ENCODE data around the gene PER2. TPM values are rescaled to one million over a fixed set of nuclear protein-coding genes. Genes with fewer than 3 reads are reported as not detected.

Gene PER2
- total RNA-seq, 4 donors from 2014 or later = 6.2 to 28.0 (median 12.0) TPM

- peaks cover 0 to 19% (median 1%) of the 10 kb centered on the region in 3 donors for H3K36me3 ChIP-seq
- no peaks in the 10 kb centered on the region for H3K9me3 ChIP-seq
- H3K27ac ChIP-seq = peak within 1 kb of the TSS in 3 of 4 donors; percentile 50 to 69 (median 53)
- peaks cover 0 to 56% (median 2%) of the 10 kb centered on the region in 4 donors for H3K27me3 ChIP-seq
- 0 to 7% methylated on average over 3 to 20 of the region's 105 CpGs for WGBS, 2 donors
- DNase-seq = peak; percentile 27
- intact Hi-C loops (cut with DNase I) = no loop called here
- peak in 3 of 4 donors; percentile 67 to 85 (median 76) for TF ChIP-seq POLR2A (IDR thresholded peaks at IDR 0.05)
- TF ChIP-seq, protein P1, sequence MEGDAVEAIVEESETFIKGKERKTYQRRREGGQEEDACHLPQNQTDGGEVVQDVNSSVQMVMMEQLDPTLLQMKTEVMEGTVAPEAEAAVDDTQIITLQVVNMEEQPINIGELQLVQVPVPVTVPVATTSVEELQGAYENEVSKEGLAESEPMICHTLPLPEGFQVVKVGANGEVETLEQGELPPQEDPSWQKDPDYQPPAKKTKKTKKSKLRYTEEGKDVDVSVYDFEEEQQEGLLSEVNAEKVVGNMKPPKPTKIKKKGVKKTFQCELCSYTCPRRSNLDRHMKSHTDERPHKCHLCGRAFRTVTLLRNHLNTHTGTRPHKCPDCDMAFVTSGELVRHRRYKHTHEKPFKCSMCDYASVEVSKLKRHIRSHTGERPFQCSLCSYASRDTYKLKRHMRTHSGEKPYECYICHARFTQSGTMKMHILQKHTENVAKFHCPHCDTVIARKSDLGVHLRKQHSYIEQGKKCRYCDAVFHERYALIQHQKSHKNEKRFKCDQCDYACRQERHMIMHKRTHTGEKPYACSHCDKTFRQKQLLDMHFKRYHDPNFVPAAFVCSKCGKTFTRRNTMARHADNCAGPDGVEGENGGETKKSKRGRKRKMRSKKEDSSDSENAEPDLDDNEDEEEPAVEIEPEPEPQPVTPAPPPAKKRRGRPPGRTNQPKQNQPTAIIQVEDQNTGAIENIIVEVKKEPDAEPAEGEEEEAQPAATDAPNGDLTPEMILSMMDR (IDR thresholded peaks at IDR 0.05) = peak in 1 of 6 experiments; percentile 21
- peaks cover 20 to 42% (median 23%) of the 10 kb centered on the region in 3 donors for H3K4me1 ChIP-seq
- peak within 1 kb of the TSS; percentile 54 to 85 (median 74) for H3K4me3 ChIP-seq
Measured at GRCh38 chr2:238239863-238240756, 48.3 kb downstream of the PER2 start, which contains the start of gene HES6. HES6 (minus strand) TSS chr2:238240038; CDS start chr2:238239905, 133 bp downstream.

DNA sequence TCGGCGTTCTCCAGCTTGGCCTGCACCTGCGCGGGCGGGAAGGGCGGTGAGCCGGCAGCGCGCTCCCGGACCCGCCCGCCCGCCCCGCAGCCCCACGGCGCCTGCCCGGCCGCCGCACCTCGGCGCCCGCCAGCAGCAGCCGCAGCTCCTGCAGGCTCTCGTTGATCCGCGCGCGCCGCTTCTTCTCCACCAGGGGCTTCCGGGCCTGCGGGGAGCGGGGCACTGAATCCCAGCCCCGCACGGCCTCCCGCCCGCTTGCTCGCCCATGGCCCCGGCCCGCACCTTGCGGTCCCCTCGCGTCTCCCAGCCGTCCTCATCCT lies 48.9 kb downstream of the PER2 start:
- Histone ChIP-seq H3K9me3 (no peaks in the 10 kb centered on the region), H3K27ac (peak overlapping the region in 3 of 4 donors; percentile 50 to 69 (median 53)), H3K4me3 (peak overlapping the region; percentile 54 to 85 (median 74)), H3K36me3 (peaks cover 0 to 13% (median 0%) of the 10 kb centered on the region in 3 donors), H3K4me1 (peaks cover 20 to 44% (median 23%) of the 10 kb centered on the region in 3 donors), H3K27me3 (peaks cover 0 to 56% (median 2%) of the 10 kb centered on the region in 4 donors)
- TF ChIP-seq, protein P1 (IDR thresholded peaks at IDR 0.05) = no peak
- no CpG with 5 or more reads among the region's 43 CpGs for WGBS, 2 donors
- no peak for DNase-seq
- intact Hi-C loops (cut with DNase I) = no loop called here

DNA sequence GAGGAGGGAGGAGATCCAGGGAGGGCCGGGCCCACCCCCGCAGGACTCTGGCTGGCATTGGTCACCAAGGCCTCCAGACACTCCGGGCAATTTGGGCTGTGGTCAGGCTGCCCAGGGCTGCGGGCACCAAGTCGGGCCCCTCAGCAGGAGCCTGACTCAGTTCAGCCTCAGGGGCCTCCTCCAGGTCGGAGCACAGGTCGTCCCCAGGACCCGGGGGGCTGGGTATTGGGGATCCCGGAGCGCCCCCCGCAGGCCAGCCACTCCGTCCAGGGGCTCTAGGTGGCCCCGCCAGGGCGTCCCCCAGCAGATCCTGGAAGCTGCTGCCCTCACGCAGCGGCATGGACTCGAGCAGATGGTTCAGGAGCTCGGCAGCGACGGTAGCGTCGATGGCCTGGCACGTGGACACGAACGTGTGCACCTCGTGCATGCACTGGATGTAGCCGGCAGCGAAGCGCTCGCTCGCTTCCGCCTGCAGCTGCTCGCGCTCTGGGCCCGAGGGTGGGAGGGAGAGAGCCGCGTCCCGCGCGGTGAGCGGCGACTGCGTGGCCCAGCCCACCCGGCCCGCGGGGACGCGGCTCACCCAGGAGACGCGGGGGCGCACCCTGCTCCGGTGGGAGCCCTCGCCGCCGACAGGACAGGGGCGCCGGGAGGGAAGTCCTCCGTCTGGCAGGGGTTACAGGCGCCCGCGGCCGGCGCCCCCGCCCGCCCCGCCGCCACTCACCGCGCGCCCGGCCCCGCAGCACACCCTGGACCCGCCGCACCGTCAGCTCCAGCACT lies 49.5 kb downstream of the PER2 start:
- peak overlapping the region in 2 of 4 donors; percentile 53 to 69 for H3K27ac ChIP-seq
- TF ChIP-seq, protein P1 (IDR thresholded peaks at IDR 0.05) = no peak
- TF ChIP-seq POLR2A (IDR thresholded peaks at IDR 0.05) = no peak
- DNase-seq = no peak
- intact Hi-C loops (cut with DNase I) = no loop called here
- H3K4me1 ChIP-seq = peaks cover 20 to 47% (median 23%) of the 10 kb centered on the region in 3 donors
- 14% methylated on average over 7 of the region's 75 CpGs; no CpG with 5 or more reads in 1 of the 2 donors for WGBS, 2 donors
- peak overlapping the region; percentile 54 to 85 (median 74) for H3K4me3 ChIP-seq
- no peaks in the 10 kb centered on the region for H3K9me3 ChIP-seq
- peaks cover 0 to 56% (median 2%) of the 10 kb centered on the region in 4 donors for H3K27me3 ChIP-seq
- peaks cover 0 to 8% (median 0%) of the 10 kb centered on the region in 3 donors for H3K36me3 ChIP-seq

- DNase-seq = no peak
- peaks cover 0 to 1% (median 0%) of the 10 kb centered on the region in 3 donors for H3K36me3 ChIP-seq
Measured at GRCh38 chr2:238238311-238238765, 50.1 kb downstream of the PER2 start.

More at GRCh38 chr2:238238311-238238765, 50.1 kb downstream of the PER2 start:
- intact Hi-C loops (cut with DNase I) = no loop called here
- no peaks in the 10 kb centered on the region for H3K9me3 ChIP-seq
- no peak for TF ChIP-seq POLR2A (IDR thresholded peaks at IDR 0.05)
- TF ChIP-seq, protein P1 (IDR thresholded peaks at IDR 0.05) = no peak
- H3K4me3 ChIP-seq = no peak overlapping the region
- H3K4me1 ChIP-seq = peaks cover 20 to 44% (median 23%) of the 10 kb centered on the region in 3 donors
- WGBS, 2 donors = 89% methylated on average over 3 of the region's 5 CpGs; no CpG with 5 or more reads in 1 of the 2 donors
- H3K27ac ChIP-seq = no peak overlapping the region
- peaks cover 0 to 56% (median 2%) of the 10 kb centered on the region in 4 donors for H3K27me3 ChIP-seq

Data from esophagus squamous epithelium (tissue), 5 donors.